HG03196 (cell line): Measurements from ENCODE around the gene CPB2.

ENCODE experiments used
- ATAC-seq: cut with Tn5 transposase; IDR thresholded peaks from one replicate; pipeline ENCODE4 v1.9.1; 2021; ENCODE audit not compliant: unreplicated experiment

The CPB2 gene

DNA sequence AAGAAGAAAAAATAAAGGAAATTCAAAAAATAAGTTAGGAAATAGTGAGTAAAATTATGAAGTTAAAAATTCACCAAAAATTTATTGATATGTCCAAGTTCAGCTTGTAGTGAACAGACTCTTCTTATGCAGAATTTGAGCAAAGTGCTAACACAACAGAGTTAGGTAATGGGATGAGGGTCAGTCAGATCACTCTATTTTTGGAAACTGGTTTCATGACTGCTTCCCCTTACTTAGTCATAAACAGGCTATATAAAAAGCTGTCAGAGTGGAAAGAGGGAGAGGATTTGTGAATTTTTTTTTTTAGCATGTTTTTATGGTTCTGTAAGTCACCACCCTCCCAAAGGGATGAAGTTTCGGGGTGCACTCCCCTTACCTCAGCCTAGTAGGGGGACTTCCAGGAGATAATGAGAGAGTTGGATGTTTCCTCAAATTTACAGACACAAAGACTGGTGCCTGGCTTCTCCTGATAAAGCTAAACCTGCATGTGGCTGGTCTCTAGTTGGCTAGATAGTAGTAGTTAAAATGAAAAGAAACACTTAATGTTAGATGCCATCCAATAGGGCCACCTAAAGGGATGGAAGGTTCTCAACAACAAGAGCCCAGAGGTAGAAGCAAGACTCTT, 4.5 kb downstream of the CPB2 start:
- ATAC-seq = no peak

DNA sequence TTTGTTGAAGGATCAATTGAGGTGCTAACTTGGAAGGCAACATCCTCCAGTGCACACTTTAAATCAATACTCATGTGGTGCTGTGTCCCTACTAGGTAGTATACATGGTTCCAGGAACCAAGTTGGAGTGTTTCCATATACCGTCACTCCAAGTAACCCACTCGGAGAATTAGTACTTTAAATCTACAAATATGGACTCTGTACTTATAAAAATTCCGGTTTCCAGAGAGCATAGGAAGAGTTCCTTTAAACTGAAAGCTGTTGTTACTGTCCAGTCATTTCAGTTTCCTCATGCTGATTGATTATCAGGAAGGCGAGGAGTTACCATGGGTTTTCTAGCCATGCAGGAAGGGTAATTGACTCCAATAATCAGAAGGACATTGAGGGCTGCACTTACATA, 7.2 kb downstream of the CPB2 start:
- no peak for ATAC-seq

DNA sequence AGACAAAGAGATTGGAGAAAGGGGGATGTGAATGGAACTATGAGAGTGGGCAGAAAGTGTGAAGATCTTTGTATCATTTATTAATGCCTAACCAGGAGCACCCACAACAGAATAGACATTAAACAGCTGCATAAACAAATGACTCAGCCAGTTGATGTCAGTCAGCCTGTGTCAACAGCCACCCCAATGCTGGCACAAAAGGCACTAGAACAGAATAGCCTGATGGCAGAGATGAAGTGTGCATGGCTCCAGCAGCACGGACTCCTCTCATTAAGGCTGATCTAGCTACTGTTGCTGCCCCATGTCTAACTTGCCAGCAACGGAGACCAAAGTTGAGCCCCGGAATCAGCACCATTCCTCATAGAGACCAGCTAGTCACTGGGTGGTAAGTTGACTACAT, 7.8 kb downstream of the CPB2 start:
- no peak for ATAC-seq

DNA sequence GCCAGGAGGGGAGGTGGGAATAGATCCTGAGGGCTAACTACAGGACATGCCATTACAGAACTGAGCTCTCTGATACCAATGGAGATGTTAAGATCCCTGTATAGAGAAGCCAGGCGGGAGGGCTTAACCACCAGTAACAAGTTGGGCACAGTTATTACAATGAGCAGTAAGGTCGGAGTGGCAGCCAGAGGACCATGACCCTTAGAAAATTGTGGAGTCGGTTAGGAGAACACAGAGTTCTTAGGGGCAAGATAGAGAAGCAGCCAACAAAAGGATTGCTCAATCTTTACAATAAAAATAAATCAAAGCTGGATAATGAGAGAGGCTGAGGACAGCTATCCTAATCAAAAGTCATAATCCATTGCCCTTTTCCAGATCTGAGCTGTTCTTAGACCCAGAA, 10.4 kb downstream of the CPB2 start:
- no peak for ATAC-seq

DNA sequence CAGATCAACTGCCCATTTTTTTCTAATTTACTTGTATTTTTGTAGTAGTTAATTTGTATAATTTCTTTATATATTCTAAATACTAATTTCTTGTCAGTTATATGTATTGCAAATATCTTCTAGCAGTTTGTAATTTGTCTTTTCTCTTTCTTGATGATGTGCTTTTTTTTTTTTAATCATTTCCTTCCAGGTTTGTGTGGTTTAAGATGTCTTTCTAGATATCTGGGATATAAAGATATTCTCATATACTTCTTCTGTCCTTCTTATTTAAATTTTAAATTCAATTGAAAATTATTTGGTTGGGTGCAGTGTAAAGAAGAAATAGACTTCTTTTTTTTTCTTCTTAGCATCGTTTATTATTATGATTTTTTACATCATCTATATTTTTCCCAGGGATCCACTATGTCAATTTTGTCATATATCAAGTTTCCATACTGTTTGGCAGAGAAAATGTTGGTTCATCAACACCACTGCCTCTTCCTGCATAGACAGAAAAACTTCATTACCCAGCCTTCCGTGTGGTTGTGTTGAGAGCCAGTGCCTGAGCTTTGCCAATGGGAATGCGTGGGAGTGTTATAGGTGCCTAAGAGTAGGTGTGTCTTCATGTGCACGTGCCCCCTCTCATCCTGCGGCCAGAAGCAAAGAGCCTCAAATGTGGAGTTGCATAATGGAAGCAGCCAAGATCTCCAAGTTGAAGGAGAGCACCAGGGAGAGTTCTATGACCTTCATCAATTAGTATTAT, 15.8 kb downstream of the CPB2 start:
- no peak for ATAC-seq

DNA sequence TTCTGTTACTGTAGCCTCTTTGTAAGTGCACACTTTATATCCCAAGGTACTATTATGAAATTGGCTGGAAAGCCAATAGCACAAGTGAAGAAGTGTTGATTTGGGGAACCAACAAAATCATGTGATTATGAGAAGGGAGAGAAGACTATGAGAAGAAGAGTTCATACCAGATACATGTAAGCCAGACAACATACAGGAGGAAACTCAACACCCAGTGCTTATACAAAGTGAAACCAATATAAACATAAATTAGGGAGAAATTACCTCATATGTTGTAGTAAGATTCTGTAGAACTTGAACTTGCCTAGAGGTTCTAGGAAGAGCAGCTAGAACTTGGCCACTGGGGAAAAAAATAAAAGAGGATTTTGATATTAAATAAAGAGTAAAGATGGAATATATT, 17.4 kb downstream of the CPB2 start:
- ATAC-seq = no peak

DNA sequence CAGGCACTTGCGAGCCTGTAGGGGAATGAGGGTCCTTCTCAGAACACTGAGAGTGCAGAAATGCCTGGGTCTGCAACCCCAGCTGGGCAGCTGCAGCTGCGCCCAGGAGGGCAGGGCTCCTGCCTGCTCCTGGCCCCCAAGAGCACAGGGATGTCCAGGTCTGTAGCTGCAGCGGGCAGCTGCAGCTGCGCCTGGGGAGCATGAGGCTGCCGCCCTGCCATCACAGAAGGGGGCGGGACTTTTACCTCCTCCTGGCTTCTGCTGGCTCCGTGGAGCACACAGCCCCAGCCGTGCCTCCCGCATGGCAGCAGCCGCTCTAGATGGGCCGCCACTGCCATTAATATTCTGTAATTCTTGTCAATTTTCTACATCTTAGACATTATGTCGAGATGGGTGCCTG, 17.8 kb downstream of the CPB2 start:
- no peak for ATAC-seq

DNA sequence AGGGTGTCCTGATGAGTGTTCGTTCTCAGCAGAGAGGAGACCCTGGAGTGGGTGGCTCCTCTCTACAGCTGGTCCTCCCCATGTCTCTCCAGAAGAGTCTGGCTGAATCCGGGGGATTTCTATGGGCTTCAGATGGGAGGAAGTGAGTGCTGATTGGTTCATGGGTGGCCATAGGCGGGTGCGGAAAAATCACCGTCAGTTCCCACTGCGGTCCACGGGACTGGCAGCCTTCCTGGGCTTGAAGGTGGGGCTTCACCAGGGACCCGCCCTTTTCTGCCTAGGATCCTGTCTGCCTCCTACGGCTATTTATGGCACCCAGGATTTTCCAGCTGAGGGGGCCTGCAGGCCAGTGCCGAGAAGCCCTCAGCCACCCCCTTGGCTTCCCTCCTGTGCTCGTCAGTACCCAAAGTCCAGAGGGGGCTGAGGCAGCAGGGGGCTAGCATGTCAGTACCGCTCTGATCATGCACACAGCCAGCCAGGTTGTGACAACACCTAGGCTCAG, 18.4 kb downstream of the CPB2 start:
- no peak for ATAC-seq

DNA sequence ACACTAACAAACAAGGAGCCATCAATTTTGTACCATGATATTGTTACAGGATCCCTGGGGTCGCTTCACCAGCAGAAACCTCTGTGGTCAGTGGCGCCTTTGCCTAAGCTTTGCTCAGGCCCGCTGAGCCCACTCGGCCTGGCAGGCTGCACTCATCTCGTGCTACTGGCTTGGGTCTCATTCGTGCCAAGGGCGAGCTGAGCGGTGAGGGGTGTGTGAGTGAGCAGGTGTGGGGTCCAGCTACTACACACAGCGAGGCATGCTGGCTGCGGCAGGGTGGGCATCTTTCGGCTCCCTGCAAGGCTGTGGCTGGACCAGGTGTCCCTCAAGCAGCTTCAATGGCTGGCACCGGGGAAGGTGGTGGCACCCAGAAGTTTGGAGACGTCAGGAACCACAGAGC, 19.1 kb downstream of the CPB2 start:
- no peak for ATAC-seq

DNA sequence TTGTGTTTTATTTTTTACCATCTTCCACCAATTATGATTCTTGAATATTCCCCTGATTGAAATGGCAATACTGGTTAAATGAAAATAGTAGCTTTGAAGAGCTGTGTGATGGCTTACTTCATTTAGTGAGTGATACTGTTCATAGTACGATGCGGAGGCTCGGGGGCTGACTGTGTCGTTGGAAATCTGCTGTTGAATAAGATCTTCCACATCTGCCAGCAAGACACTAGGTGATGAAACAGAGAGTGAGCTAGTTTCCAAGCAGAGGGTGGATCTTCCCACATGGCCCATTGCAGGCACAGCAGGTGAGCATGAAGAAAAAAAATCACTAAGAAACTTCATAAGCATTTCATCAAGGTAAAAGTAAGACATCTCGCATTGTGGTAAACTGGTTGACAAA, 22.5 kb downstream of the CPB2 start:
- ATAC-seq = no peak

DNA sequence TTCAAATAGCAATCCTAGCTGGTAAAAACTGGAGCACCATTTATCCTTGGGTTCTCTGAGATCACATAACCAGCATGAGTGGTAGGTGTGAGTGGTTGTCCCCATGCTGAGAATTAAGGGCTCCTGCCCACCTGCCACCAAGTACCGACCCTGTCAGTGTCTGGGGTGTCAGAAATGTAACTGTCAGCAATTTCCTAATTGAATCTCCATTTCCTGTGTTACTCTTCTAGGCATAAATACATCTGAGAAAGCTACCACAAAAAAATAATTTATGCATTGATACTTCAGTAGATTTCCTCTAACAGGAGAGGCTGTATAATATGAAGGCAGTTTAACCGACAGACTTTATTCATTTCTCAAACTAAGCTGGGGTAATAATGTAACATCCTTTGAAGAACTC, 25.1 kb downstream of the CPB2 start:
- no peak for ATAC-seq

DNA sequence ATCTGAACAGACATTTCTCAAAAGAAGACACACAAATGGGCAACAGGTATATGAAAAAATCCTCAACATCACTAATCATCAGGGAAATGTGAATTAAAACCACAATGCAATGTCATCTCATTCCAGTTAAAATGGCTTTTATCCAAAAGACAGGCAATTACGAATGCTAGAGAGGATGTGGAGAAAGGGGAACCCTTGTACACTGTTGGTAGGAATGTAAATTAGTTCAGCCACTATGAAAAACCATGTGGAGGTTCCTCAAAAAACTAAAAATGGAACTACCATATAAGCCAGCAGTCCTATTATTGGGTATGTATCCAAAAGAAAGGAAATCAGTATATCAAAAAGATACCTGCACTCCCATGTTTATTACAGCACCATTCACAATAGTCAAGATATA, 27.6 kb downstream of the CPB2 start:
- no peak for ATAC-seq

DNA sequence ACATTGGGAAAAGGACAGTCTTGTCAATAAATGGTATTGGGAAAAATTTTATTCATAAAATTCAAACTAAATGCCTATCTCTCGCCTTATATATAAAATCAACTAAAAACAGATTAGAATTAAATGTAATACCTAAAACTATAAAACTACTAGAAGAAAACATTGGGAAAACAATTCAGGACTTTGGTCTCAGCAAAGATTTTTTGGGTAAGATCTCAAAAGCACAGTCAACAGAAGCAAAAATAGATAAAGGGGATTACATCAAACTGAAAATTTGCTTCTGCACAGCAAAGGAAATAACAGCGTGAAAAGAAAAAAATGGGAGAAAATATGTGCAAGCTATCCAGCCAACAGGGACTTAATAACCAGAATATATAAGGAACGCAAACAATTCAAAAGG, 28.0 kb downstream of the CPB2 start:
- ATAC-seq = no peak

DNA sequence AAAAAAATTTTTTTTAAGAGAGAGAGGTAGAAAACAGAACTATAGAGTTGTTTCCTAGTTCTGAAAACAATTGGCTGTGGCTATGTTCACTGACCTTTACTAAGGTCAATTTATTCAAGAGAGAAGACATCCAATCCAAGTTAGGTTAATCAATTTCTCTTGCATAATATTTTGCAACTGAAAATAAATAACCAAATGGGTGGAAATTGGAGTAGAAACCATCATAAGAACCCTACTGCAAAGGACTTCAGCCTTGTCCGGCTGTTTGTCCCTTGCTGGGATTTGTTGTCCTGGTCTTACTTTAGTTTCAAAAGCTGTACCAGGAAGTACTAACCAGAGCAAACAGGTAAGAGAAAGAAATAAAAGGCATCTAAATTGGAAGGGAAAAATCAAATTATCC, 29.0 kb downstream of the CPB2 start:
- no peak for ATAC-seq

DNA sequence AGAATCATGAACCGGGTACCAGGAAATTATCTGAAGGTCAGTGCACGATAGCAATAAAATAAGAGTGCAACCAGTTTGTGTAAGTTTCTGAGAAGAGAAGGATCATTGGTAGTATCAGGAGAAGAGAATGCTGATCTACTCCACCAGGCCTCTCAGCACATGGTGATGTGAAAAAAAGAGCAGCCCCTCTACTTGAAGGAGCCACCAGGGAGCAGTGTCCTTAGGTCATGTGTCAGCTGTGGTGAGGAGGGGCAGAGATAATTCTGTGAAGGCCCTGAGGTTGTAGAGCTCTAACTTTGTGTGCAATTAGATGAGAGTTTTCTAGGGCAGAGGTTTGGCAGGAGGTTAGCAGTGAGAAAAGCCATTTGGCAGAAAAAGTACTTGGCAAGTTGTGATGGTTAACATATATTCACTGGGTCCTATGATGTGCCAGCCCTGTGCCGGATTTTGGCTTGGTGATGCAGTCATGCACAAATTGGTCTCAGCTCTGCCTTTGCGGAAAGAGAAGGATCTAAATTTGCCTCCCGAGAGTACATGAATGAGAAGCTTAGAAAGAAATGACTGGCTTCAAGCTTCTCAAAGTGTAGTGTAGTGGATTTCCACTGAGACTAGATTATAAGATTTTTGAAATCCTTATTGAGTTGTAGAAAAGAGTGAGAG, 33.1 kb downstream of the CPB2 start:
- ATAC-seq = peak; percentile 77

DNA sequence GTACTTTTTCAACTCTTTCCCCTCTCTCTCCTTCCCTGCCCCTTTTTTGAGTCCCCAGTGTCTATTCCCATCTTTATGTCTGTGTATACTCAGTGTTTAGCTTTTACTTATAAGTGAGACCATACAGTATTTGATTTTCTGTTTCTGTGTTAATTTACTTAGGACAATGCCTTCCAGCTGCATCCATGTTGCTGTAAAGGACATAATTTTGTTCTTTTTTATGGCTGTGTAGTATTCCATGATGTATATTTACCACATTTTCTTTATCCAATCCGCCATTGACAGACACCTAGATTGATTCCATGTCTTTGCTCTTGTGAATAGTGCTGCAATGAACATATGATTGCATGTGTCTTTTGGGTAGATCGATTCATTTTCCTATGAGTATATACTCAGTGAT, 41.5 kb downstream of the CPB2 start:
- no peak for ATAC-seq

DNA sequence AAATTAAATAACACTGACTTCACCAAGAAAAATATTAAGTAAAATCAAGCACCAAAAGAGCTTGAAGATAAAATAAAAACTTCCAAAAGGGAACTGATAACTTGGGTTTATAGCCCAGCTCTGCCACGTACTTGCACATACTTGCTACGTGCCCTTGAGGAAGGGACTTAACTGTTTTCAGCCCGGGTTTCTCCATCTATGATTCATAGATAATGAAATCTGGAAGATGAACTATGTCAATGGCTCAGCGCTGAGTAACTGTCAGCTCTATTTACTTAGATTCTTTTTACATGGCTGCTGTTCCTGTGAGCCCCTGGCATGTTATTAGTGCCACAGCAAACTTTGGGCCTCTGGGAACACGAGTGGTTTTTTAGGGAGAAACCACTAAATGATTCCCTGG, 42.6 kb downstream of the CPB2 start:
- no peak for ATAC-seq

DNA sequence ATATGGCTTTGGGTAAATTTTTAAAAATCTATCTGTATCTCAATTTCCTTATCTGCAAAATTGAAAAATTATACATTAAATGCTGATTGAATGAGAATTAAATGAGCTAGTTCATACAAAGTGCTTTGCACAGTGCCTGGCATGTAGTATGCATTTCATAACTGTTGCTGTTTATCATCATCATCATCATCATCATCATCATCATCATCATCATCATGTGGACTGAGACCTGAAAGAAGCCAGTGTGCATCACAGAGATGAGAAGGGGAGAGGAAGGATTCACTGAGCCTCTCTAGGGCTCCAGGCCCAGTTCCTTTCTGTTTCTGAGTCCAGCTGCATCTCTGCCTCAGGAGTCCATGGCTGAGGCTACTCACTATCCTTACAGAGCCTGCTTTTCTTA, 45.4 kb downstream of the CPB2 start:
- no peak for ATAC-seq

DNA sequence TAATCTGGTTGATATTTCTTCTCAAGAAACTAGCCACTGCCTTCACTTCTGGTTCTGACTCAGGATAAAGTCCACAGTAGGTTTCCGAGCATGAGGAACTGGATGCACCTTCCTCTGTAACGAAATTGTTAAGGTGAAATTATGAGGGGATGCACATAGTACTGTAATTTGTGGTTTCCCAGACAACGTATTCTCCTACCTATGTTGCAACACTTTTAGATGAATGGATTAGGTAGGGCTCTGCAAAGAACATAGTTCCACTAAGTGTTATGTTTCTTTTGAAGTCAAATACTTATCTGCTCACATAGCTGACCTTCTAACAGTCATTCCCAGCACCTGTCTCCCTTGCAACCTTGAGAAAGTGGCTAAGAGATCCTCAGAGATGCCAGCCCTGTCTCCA, 46.6 kb downstream of the CPB2 start:
- no peak for ATAC-seq

DNA sequence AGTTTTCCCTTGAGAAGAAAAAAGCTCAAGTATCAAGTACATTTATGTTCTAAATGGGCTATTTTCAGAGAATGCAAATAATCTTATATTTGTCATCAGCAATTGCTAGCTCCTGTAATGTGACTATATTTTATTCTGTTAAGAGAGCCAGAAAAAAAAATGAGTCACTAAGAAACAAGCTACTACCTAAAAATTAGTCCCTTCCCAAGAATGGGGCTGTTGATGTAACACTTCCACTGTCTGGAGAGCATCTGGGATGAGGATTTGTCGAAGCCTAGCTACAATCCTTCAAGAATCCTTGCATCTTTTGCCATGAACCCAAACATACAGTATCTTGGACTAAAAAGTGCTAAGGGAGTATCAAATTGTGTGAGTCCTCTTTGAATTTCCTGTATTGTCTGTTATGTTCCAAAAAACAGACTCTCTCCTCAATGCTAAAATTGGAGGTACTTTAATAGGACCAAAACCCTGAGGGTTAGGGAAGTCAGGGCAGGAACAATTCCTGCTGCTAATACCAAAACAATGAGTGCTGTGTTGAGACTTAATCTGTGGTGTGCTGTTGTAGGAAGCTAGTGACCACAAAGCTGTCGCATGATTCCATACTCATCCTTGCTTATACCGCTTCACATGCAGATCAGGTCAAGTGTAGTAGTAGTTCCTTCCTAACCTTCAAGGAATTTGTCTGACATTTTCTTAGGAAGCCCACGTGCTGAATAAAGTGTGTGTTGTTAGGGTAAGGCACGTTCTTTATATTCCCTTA, 47.4 kb downstream of the CPB2 start:
- no peak for ATAC-seq

DNA sequence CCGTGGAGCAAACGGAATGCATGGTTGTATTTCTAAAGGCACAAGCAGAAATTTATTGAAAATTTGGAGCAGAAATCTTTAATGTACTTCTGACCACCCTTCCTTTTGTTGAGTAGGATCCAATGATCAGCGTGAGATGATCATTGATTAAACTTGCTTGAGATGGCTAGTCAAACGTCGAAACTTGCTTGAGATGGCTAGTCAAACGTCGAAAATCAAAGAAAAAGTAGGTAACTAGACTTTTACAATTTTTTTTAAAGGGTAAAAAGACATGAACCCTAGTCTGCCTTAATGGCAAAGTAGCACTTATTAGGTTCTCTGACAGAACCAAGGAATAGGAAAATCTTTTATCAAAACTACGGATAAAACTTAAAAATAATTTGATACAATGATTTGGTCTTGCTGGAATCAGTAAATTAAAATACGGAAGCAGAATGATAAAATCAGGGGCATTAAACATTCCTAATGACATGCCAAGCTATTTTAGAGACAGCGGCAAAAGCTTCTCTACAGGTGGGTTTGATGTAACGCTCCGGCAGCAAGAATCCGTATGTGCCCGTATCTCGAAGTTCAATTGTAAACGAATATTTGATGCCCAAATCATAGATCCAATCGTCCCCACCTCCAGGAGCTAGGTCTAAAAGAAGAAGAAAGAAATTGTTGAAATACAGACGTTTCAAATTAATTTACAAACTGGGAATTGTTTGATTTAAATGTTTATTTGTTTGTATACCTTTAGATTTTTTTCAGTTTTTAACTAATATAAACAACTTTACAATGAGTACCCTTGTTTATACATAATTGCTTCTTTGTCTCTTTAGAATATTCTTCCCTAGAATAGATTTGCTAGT, 51.4 kb downstream of the CPB2 start:
- ATAC-seq = no peak
